Measurements from ENCODE around the gene BMP8A.

DNA sequence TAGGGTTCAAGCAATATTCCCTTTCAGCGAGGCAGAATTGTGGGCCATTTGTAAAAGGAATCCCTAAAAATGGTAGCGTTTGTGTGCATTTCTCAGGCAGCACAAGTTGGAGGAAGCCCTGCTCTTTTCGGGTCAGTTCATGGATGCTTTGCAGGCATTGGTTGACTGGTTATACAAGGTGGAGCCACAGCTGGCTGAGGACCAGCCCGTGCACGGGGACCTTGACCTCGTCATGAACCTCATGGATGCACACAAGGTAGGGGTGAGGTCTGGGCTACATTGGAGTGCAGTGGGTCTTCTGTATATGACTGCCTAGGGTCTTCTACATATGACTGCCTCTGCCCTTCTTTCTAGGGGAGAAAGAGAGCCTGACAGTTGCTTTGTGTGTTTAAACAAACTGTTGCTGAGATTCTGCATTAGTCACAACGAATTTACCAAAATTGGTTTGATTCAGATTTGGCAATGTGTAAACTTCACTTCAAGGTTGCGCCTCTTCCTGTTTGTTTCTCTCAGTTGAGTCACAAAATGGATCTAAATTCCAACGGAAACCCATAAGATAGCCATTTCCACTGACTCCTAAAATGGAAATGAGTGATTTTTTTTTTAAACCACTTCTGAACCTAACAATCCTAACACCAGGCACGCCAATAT is 40.4 kb upstream of the BMP8A start:
- no peak for TF ChIP-seq POLR2A (IDR thresholded peaks at IDR 0.05; ENCODE audit: low read depth, low read length)
- TF ChIP-seq TAF1 (IDR thresholded peaks at IDR 0.05; ENCODE audit: borderline replicate concordance, low read depth, low read length): no peak

Data from GM12892 (cell line).